Osteocyte (in vitro differentiated cells): Measurements from ENCODE around the gene TMEM86B. TPM values are rescaled to one million over a fixed set of nuclear protein-coding genes. Genes with fewer than 3 reads are reported as not detected.

Experiments used
- DNase-seq: peaks from one replicate; pipeline ENCODE4 v3.0.0; 2021; ENCODE audit warnings: mixed read lengths; ENCODE audit not compliant: unreplicated experiment; ENCODE audit errors: extremely low spot score
- H3K27ac Mint-ChIP-seq: one replicate; pipeline ENCODE4 v1.8.0; 2021; ENCODE audit warnings: mild to moderate bottlenecking, mixed read lengths; ENCODE audit not compliant: unreplicated experiment
- H3K27me3 Mint-ChIP-seq: one replicate; pipeline ENCODE4 v1.8.0; 2021; ENCODE audit warnings: mixed read lengths; ENCODE audit not compliant: unreplicated experiment
- H3K36me3 Mint-ChIP-seq: one replicate; pipeline ENCODE4 v1.8.0; 2021; ENCODE audit warnings: mixed read lengths; ENCODE audit not compliant: unreplicated experiment
- H3K4me1 Mint-ChIP-seq: one replicate; pipeline ENCODE4 v1.8.0; 2021; ENCODE audit warnings: mixed read lengths; ENCODE audit not compliant: unreplicated experiment
- H3K4me3 Mint-ChIP-seq: one replicate; pipeline ENCODE4 v1.8.0; 2021; ENCODE audit warnings: mild to moderate bottlenecking, moderate library complexity, mixed read lengths; ENCODE audit not compliant: unreplicated experiment
- H3K9me3 Mint-ChIP-seq: one replicate; pipeline ENCODE4 v1.8.0; 2021; ENCODE audit warnings: mixed read lengths; ENCODE audit not compliant: unreplicated experiment
- CTCF ChIP-seq: fragments of 200-600 bp; sonication (generic); IDR thresholded peaks from 2 replicates; pipeline ENCODE4 v1.5.0; 2021; ENCODE audit warnings: antibody characterized with exemption, mild to moderate bottlenecking, moderate library complexity
- total RNA-seq: library from RNA; stranded (reverse); gene quantifications from 2 replicates; pipeline ENCODE4 v1.2.1, GENCODE V29; 2021

TMEM86B gene
- total RNA-seq, 1 donor from 2014 or later: 3.2 TPM

DNA sequence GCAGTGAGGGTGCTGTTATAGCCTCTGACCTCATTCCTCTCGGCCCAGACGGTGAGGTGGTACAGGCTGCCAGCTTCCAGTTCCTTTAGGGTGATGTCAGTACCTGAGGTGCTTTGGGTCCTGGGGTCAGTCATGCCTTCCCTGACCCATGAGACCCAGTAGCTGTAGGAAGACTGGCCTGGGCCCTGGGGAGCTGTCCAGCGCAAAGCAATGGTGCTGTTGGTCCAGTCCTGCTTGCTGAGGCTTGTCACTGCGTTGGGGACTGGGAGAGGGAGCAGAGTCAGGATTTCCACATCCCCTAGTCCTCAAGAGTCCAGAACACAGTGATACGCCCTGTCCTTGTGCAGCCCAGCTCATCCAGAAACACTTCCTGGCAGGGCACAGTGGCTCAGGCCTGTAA is 29.9 kb downstream of the TMEM86B start:
- no peak overlapping the region for H3K27ac Mint-ChIP-seq
- peaks cover 13% of the 10 kb centered on the region for H3K27me3 Mint-ChIP-seq
- no peak for TF ChIP-seq CTCF
- DNase-seq: no peak
- H3K4me3 Mint-ChIP-seq: no peak overlapping the region
- no peaks in the 10 kb centered on the region for H3K36me3 Mint-ChIP-seq
- no peaks in the 10 kb centered on the region for H3K4me1 Mint-ChIP-seq
- H3K9me3 Mint-ChIP-seq: no peaks in the 10 kb centered on the region

DNA sequence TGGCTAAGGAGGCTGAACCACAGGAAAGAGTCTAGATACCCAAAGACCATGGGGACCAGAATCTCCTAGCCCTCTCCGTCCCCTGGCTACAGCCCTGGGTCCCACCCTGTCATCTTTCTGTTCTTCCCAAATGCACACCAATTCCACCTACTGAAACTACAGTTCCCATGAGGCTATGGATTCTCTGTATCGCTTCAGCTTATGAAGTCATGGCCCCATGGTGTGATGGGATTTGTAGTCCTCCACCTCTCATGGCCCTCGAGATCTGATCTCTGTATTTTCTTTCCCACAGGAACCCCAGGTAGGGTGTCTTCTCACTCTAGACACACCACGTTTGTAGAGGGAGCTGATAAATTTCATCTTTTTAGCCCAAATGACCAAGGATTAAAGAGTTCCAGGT is 31.0 kb downstream of the TMEM86B start:
- no peak for TF ChIP-seq CTCF
- Mint-ChIP-seq H3K4me3 (no peak overlapping the region), H3K27ac (no peak overlapping the region), H3K36me3 (no peaks in the 10 kb centered on the region), H3K4me1 (no peaks in the 10 kb centered on the region), H3K27me3 (peaks cover 13% of the 10 kb centered on the region), H3K9me3 (no peaks in the 10 kb centered on the region)
- DNase-seq: no peak

DNA sequence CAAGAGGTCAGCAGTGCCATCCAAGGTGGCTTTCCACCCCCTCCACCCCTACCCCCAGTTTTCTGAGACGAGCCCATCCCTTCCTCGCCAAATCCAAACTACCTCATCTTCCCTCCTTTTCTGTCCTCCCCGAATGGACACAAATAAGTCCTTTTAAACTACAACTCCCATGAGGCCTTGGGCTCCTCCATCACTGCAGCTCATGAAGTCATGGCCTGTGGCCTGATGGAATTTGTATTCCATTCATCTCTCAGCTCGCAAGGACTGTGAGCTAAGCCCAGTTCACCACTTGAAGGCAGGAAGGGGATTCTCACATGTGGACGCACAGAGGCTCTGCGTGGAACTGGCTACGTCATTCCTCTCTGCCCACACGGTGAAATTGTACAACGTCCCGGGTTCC is 31.8 kb downstream of the TMEM86B start:
- H3K36me3 Mint-ChIP-seq: no peaks in the 10 kb centered on the region
- no peak overlapping the region for H3K27ac Mint-ChIP-seq
- TF ChIP-seq CTCF: no peak
- no peak for DNase-seq
- H3K27me3 Mint-ChIP-seq: peaks cover 14% of the 10 kb centered on the region
- no peaks in the 10 kb centered on the region for H3K4me1 Mint-ChIP-seq
- H3K4me3 Mint-ChIP-seq: no peak overlapping the region
- H3K9me3 Mint-ChIP-seq: no peaks in the 10 kb centered on the region

- no peak for TF ChIP-seq CTCF
- peaks cover 6% of the 10 kb centered on the region for H3K4me1 Mint-ChIP-seq
- no peak for DNase-seq
- H3K4me3 Mint-ChIP-seq: no peak overlapping the region
- H3K36me3 Mint-ChIP-seq: no peaks in the 10 kb centered on the region
- H3K9me3 Mint-ChIP-seq: no peaks in the 10 kb centered on the region
- no peak overlapping the region for H3K27ac Mint-ChIP-seq
- peaks cover 4% of the 10 kb centered on the region for H3K27me3 Mint-ChIP-seq
These were observed 35.1 kb downstream of the TMEM86B start for GRCh38 chr19:55193481-55193880.

DNA sequence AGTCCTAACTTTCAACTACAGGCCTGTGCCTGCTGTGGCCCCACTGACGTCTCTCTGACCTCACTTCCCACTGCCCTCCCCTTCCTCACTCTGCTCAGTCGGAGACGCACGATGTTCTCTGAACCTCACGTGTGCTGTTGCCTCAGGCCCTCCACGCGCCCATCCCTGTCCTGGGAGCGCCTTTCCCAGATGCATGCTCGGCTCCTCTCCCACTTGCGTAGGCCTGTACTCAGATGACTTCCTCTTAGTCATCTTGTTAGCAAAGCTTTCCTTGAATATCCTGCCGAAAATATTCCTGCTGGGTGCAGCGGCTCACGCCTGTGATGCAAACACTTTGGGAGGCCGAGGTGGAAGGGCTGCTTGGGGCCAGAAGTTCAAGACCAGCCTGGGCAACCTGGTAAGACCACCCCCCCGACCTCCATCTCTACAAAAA is 39.1 kb downstream of the TMEM86B start:
- TF ChIP-seq CTCF: no peak
- no peak for DNase-seq
- Mint-ChIP-seq H3K36me3 (no peaks in the 10 kb centered on the region), H3K27ac (peak overlapping the region; percentile 74), H3K4me1 (peaks cover 6% of the 10 kb centered on the region), H3K27me3 (peaks cover 9% of the 10 kb centered on the region), H3K9me3 (no peaks in the 10 kb centered on the region), H3K4me3 (no peak overlapping the region)
